Loucy (cell line): ENCODE results near the gene CTIF.
"Not testable (repeated sequence)": the region's sequence is repeated elsewhere in the genome, so short reads cannot be mapped to it uniquely, and the experiment has no call there.

Source experiments
- EZH2phosphoT487 ChIP-seq: fragments of 200-600 bp; IDR thresholded peaks from 2 replicates; pipeline ENCODE4 v1.6.1; 2018; ENCODE audit warnings: antibody characterized with exemption, mild to moderate bottlenecking, moderate library complexity, borderline replicate concordance
- TF ChIP-seq, protein P1 (sequence below): fragments of 200-600 bp; sonication (generic); conservative IDR thresholded peaks from 2 replicates; pipeline ENCODE4 v1.5.1; 2014; ENCODE audit warnings: mild to moderate bottlenecking, antibody characterized with exemption, low read length

- TF ChIP-seq, protein P1, sequence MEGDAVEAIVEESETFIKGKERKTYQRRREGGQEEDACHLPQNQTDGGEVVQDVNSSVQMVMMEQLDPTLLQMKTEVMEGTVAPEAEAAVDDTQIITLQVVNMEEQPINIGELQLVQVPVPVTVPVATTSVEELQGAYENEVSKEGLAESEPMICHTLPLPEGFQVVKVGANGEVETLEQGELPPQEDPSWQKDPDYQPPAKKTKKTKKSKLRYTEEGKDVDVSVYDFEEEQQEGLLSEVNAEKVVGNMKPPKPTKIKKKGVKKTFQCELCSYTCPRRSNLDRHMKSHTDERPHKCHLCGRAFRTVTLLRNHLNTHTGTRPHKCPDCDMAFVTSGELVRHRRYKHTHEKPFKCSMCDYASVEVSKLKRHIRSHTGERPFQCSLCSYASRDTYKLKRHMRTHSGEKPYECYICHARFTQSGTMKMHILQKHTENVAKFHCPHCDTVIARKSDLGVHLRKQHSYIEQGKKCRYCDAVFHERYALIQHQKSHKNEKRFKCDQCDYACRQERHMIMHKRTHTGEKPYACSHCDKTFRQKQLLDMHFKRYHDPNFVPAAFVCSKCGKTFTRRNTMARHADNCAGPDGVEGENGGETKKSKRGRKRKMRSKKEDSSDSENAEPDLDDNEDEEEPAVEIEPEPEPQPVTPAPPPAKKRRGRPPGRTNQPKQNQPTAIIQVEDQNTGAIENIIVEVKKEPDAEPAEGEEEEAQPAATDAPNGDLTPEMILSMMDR, result not testable (repeated sequence)
- not testable (repeated sequence) for TF ChIP-seq EZH2phosphoT487
Observed at GRCh38 chr18:48811977-48812451, 273.2 kb downstream of the CTIF start.
